GM21367 (cell line): ENCODE results near the gene MS4A10.
A peak's percentile ranks its signal among the peaks of the same experiment; 100 is the strongest.

Experiments
- ATAC-seq: cut with Tn5 transposase; IDR thresholded peaks from one replicate; pipeline ENCODE4 v1.9.1; 2021; ENCODE audit not compliant: unreplicated experiment

Gene MS4A10

DNA sequence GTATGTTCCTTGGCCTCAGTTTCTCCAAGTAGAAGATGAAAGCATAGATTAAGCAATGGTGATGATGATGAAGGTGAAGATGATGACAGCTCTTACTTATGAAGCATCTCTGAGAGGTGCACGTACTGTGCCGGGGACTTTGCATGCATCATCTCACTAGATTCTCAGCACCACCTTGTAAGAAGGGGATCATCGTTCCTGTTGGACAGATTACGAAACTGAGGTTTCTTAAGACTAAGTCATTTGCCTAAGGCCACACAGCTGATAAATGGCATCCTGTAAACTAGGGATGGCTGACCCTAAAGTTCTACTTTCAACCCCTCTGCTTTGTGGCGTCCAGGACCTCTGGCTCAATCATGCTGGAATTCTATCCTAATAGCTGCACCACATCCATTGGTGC, 19.8 kb upstream of the MS4A10 start:
- no peak for ATAC-seq

GRCh38 chr11:60766547-60766946, 18.6 kb upstream of the MS4A10 start:
- ATAC-seq = no peak

DNA sequence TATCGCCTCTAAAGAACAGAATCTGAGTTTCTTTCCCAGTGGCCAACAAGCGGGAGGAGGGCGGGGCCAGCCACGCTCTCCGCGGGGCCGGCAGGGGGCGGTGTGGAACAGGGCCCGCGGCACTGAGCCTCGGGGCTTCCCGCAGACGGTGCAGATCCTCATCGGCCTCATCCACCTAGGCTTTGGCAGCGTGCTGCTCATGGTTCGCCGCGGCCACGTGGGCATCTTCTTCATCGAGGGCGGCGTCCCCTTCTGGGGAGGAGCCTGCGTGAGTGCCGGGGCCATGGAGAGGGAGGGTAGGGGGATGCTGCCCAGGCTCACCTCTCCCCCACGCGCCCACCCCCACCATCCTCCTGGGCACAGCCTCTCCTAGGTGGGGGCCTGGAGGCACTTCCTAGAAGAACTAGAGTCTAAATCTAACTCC, 17.7 kb upstream of the MS4A10 start:
- ATAC-seq = no peak

DNA sequence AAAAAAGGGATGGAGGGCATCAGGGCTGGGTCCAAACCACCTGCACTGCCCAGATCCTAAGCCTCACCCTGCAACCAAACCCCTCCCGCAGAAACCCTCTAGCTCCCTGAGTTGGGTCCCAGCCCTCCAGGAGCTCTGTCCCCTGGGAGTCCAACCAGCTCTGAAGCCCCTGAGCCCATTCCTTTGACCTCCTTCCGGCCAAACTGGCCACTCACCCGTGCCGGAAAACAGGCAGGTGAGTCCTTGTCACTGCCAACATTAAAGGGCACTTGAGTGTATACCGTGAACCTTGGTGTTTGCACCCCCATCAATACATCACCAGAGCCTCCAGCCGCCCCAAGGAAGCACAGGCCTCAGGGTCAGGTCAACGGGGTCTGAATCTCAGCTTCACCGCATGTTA, 16.9 kb upstream of the MS4A10 start:
- no peak for ATAC-seq

- no peak for ATAC-seq
Observed at GRCh38 chr11:60769273-60769672, 15.9 kb upstream of the MS4A10 start.

GRCh38 chr11:60769811-60770210, 15.3 kb upstream of the MS4A10 start:
- no peak for ATAC-seq

- ATAC-seq = no peak
Observed at GRCh38 chr11:60771146-60771545, 14.0 kb upstream of the MS4A10 start.

- no peak for ATAC-seq
Observed at GRCh38 chr11:60771879-60772525, 13.1 kb upstream of the MS4A10 start.

GRCh38 chr11:60772666-60773065, 12.5 kb upstream of the MS4A10 start:
- ATAC-seq = no peak

DNA sequence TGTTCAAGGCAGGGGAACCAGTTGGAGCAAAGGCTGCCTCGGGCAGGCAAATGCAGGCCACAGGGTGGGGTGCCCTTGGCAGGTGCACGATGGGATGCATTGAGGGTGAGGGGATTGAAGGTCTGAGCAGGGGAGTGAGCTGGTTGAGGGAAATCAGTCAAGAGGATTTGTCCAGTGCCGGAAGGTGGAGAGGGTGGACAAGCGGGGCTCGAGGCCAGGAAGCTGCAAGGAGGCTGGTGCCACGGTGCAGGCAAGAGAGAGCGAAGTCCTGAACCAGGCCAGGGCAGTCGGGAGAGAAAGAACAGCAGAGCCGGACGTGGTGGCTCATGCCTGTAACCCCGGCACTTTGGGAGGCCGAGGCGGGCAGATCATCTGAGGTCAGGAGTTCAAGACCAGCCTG, 10.4 kb upstream of the MS4A10 start:
- no peak for ATAC-seq

- ATAC-seq = peak; percentile 48
Observed at GRCh38 chr11:60775420-60775961, 9.6 kb upstream of the MS4A10 start.

DNA sequence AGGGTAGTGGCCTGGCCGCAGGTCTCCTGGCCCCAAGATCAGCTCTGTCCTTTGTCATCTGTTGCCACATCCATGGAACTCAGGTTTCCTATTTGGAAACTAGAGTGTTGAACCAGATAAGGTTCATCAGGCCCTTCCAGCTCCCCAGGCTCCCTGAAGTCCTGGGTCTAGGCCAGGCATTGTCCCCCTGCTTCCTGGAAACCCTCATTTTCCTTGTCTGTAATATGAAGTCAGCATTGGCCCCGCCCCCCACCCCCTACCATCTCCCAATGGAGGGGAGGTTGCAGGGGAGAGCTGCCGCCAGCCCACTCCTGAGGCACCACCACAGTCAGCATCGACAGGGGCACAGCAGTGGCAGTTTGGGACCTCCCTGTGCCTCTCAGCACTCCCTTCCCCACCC, 9.0 kb upstream of the MS4A10 start:
- no peak for ATAC-seq

GRCh38 chr11:60777106-60777505, 8.0 kb upstream of the MS4A10 start:
- ATAC-seq = no peak

DNA sequence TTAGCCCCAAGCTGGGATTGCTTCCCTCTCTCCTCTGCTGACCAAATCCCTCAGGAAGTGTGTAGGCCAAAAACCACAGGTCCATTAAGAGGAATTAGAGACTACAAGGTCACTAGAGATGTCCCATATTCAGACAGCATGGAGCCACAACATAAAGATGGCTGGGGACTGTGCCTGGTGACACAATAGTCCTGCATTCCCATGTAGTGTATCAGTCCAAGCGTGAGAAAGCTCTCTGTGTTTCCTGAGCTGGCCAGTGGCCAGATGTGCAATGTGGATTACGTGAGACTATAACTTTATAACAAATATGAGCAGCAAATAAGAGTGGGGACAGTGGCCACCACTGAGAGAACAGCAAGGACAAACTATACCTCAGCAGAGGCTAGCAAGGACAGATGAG, 7.6 kb upstream of the MS4A10 start:
- ATAC-seq = no peak

DNA sequence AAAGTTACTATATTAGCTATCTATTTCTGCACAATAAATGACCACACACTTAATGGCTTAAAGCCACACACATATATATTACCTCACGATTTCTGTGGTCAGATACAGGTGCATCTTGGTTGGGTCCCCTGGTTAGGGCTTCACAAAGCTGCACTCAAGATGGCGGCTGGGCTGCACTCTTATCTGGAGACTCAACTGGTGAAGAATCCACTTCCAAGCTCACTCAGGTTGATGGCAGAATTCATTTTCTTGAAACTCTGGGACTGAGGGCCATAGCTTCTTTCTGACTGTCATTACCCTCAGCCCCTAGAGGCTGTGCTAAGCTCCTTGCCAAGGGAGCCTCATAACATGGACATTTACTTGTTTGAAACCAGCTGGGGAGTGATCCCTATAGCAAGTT, 5.1 kb upstream of the MS4A10 start:
- no peak for ATAC-seq

GRCh38 chr11:60780774-60781173, 4.4 kb upstream of the MS4A10 start:
- ATAC-seq = no peak

- no peak for ATAC-seq
Observed at GRCh38 chr11:60781286-60781980, 3.7 kb upstream of the MS4A10 start.

- no peak for ATAC-seq
Observed at GRCh38 chr11:60781981-60782316, 3.2 kb upstream of the MS4A10 start.

- no peak for ATAC-seq
Observed at GRCh38 chr11:60782393-60783140, 2.6 kb upstream of the MS4A10 start.

GRCh38 chr11:60783141-60783484, 2.0 kb upstream of the MS4A10 start:
- ATAC-seq = no peak

GRCh38 chr11:60783911-60784310, 1.2 kb upstream of the MS4A10 start:
- ATAC-seq = no peak

GRCh38 chr11:60785806-60786361, 751 bp downstream of the MS4A10 start:
- ATAC-seq = no peak
